HG03521 (cell line): ENCODE measurements around the gene GLYATL1.

ENCODE experiments used
- ATAC-seq: cut with Tn5 transposase; IDR thresholded peaks from one replicate; pipeline ENCODE4 v1.9.1; 2021; ENCODE audit warnings: mild to moderate bottlenecking, moderate library complexity; ENCODE audit not compliant: unreplicated experiment

GLYATL1 gene, protein sequence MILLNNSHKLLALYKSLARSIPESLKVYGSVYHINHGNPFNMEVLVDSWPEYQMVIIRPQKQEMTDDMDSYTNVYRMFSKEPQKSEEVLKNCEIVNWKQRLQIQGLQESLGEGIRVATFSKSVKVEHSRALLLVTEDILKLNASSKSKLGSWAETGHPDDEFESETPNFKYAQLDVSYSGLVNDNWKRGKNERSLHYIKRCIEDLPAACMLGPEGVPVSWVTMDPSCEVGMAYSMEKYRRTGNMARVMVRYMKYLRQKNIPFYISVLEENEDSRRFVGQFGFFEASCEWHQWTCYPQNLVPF

DNA sequence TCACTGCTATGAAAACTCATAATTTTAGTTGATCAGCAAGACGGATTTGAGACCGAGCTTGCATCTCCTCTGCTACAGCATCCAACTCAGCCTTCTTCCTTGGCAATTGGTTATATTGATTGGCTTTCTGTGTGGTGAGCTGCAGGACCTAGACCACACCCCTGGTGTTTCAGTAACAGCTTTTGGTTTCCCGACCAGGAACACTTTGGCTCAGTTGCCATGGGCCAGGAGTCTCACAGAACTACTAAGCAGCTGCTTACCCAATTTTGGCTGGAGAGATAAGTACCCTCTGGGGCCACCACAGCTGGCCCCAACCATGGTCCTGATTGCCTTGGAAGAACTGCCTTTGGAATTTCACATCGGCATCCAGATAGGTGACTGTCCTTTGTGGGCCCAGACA lies at the start of gene GLYATL1:
Gene GLYATL1, plus strand, starts transcription at position 212 of the 400 bp plus-strand sequence. CDS start 7,600 bp downstream, outside the sequence.
- no peak for ATAC-seq

DNA sequence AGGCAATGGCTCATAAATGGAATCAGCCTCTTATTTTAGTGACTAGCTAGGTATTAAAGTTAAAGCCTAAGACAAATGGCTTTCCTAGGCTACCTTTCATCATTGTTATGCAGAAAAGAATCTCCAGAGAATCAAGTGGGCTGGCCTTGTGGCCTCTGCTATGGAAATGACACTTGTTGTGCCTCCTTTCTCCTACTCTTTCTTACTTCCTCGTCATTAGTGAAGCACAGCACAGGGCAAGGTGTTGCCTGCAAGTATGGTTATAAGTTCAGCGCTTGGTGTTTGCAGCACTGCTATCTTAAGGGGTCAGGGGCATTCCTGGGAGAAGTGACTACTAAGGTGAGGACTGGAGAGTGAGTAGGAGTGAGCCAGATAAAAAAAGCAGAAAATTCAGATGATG lies 45.4 kb upstream of the GLYATL1 start:
- ATAC-seq, result no peak

DNA sequence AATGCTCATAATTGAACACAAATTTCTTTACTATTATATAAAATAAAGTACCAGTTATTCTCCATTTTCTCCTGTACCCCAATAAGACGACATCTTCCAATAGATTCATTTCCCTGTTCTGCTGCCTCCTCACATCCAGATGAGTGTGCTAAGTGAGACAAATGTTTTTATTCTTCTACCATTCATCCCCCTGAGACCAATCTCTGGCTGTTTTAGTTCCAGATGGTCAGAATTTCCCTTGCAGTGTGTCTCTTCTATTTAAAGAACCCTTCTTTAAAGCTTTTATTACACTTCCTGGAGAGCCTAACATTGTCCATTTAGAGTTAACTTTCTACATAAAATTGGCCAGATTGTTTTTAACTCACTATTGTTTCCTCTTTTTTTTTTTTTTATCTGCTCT lies 41.2 kb upstream of the GLYATL1 start:
- no peak for ATAC-seq

DNA sequence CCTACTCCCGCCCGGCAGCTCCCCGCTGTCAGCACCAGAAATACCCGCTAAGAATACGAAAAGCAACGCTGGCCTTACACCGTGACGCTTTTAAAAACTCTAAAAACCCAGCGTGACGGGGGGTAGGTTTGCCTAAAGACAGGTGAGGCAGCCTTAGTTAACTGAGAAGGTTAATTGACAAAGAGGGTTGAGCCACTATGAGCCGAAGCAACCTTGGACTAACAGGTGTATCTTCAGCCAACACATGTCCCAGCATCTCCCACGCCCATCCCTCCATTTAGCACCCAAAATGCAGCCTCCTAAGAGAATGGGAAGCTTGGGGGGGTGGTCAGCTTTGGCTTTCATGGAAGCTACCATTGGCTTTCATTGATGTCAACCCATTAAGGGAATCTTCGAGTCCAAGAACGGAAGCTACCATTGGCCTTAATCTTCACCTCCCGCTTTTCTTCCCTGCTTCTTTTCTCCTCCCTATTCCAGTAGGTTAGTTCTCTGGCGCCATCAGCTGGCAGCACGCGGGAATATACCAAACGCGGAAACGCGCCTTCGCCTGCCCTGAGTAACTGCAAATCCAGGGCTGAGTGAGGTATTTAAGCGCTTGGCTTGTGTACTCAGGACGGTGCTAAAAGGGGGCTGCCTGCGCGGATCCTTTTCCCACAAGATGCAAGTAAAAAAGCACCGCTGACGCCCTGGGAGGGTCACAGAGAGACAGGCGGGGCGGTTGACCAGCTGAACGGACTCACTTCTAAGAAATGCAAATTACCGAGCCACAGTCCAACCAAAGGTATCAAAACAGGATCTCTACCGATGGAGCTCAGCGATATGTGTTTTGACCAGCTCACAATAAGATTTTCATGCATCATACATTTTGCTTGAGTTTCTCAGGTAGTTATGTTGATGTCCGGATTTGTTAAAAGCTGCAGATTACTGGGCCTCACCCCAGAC lies 38.5 kb upstream of the GLYATL1 start:
- ATAC-seq, result peak; percentile 47

DNA sequence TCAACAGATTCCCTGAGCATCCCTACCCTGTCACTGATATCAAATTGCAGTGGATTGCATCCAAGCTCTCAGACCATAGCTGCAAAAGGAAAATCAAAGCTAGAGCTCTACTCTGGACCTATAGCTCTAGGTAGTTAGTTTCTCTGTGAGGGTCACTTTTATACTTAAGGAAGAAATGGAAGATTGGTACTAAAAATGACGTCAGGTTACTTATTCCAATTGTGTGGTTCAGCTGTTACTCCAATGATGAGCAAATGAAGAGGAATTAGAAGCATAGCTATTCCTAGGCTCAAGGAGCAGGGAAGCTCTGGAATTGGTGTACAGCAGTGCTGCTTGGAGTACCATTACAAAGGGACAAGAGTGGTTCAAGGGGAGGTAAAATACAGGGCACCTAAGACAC lies 36.4 kb upstream of the GLYATL1 start:
- ATAC-seq, result no peak

DNA sequence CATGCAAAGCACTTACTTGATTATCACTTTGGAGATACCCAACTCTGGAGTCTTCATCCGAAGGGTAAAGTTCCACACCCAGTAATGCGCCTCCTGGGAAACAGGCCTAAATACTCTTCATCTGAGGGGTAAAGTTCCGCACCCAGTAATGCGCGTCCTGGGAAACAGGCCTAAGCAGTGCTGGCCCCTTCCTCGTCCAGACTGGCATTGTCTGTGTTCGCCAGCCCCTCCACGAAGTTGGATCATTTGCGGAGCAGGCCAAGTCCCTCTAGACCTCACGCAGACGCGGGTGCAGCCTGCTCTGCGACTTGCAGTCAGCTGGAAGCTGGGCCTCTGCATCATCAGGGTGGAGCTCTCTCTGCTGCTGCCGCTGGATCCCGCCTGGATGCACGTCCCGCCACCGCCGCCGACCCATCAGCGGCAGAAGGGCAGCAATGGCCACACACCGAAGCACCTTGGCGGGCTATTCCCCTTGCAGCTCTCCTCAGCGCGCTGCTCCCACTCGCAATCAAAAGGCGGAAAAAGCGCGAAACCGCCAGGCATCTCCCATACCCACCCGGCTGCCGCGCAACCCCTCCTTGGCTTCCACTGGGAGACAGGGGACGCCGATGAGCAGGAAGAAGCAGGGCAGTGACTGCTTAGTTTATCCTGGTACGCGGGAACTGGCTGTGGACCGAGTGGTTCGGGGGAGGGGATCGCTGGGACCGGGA lies 34.1 kb upstream of the GLYATL1 start:
- no peak for ATAC-seq

DNA sequence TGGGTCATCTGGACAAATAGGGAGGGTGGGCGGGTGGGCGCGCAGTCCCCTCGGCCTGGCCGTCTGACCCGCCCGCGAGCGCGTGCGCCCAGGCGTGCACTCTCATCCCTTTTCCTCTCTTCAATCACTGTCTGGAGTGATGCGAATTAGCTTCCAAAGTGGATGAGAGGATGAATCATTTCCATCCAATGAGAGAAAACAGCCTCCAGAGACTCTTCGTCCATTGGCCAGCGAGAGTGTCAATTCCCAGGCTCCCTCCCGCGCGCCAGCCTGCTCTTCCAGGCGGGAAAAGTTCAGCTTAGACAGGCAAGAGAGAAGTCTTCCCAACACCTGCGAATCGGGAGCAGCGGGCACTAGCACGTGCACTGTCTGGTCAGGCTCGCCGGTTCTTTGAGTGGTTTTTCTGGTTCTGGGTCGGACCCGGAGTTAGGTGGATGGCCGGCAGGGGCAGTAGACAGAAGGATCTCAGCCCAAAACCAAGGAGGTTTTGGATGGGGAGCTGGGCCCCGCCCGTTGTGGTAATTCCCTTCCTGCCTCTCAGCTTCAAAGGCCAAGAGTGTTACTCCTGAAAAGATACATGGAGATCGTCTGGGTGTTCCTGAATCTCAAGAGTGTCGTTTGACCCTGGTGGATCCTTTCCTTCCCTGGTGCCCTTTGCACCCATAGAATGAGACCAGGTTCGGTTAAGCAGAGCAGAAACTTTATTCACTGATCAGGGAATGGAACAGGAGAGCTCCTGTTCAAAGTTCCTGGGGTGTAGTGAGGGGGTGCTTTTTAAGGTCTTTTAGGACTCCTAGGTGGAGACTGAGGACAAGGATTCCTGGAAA lies 33.4 kb upstream of the GLYATL1 start:
- no peak for ATAC-seq

DNA sequence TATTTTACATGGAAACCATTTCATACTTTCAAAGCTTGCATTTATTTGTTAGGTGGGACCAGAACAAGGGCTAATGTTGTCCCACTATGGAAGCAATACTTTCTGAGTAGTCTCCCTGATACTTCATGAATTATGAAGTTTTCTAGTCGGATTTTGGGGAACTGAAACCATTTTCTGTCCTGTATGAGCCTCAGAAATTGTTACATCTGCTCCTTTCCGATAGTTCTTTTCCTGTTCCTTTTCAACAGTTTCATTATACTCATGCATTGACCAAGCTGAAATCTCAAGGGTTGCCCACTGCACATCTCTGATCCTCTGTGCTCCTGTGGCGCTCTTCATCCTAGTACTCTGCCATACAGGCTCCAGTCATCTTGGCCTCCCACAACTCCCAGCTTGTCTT lies 31.5 kb upstream of the GLYATL1 start:
- no peak for ATAC-seq

DNA sequence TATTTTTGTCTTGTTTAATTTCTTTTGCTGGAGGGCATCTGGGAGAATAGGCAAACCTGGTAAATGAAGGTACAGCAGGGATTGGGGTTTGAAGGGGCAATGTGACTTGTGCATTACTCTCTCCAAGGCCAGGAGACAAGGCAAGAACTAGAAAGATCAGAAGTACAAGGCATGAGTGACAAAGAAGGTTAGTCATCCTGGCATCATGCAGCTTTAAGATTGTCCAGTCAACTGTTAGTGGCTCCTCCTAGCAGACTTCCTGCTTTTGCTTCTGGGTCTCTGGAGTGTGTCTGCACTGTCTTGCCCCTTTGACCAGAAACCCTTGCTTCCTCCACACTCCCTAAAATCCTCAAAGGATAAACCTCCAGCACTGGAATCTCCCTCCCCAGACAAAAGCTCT lies 27.2 kb upstream of the GLYATL1 start:
- ATAC-seq, result no peak

DNA sequence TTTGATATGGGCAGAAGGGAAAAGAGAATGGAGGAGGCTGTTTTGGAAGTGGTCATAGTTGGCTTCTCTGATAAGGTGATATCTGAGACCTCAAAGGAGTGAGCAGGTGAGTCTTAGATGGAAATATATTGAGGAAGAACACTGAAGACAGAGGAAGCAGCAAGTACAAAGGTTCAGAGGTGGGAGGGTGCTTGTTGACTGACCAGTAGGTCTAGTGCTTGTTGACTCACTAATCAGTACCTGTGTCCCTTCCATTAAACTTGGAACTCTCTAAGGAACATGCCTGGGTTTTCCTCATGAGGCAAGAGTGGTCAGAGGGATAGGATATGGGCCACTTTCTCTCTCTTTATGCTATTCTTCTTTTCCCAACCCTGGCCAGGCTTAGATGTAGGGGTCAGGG lies 25.6 kb upstream of the GLYATL1 start:
- no peak for ATAC-seq

DNA sequence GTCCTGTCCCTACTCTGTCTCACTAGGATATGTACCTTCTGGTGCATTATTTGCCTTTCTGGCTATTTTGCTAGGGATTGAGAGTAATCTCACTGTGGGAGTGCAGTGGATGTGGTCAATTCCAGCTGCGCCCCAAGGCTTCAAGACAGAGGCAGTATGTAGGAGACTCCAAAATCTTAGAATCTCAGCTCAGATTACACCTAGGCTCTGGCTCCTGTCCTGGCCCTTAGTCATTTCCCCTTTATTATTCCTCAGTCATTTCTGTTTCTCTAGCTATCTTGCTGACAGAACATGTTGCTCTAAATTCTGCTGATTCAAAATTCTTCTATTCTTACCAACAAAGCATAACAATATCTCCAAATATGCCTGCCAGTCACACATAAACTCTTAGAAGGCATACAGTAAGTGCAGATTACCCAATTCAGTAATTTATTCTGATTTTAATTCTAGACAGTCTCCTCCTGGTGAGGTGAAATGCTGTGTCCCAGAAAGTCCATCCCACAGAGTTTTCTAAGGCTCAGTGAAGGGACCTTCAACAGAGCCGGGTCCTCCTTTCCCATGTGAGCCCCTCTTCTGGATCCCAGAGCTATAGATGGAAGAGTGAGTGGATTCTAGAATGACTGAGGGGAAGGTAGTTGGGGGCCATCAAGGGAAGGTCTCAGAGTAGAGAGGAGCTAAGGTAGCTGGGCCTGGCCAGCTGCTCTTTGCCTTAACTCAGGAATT lies 24.3 kb upstream of the GLYATL1 start:
- no peak for ATAC-seq

DNA sequence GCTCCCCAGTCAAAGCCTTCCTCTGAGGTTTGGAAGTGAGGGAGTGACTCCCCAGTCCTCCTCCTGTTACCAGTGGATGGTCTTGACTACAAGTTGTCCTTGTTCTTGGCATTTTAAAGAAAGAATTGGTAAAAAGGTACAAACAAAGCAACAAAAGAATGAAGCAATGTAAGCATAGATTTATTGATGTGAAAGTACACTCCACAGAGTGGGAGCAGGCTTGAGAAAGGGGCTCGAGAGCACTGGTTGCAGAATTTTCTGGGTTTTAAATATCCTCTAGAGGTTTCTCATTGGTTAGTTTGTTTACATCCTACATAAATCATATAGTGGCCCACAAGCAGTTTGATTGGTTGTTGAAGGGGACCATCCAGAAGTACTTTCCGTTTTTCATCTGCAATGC lies 22.7 kb upstream of the GLYATL1 start:
- ATAC-seq, result no peak

DNA sequence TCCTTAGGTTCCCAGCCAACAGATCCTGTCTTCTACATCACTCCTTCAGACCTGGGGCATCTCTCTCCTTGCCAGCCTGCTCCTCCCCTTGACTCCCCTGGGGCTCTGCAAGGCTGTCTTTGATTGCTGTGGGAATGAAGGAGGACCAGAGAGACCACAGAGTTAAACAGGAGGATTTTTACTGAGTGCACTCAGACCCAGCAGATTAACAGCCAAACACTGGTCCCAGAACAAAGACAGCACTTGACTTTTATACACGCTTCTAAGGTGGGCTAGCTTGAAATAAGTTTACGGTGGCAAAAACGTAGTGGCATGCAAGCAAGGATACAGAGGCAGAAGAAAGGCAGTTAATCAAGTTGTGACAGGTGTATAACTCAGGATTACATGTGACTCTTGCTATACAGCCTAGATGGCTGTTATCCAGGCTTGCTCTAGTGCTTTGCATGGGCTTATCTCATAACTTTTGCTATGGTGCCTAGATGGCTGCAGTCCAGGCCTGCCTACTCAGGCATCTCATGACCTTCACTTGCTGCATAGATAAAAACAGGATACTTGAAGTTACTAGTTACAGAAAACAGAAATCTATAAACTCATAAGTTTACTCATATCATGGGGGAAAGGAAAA lies 22.0 kb upstream of the GLYATL1 start:
- no peak for ATAC-seq

DNA sequence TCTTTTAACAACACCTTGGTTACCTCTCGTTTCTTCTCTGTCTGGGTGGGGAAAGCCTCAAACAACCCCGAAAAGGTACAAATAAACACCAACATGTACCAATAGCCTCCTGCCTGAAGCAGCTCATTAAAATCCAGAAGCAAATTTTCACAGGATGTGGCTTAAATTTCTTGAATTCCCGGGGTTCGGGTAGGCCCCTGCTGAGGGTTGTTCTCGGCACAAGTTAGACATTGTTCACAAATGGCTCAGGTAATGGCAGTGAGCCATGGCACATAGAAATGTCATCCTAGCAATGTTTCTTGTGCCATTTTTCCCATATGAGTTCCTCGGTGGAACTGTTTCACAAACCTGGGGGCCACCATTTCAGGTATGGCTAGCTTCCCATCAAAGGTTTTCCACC lies 19.7 kb upstream of the GLYATL1 start:
- ATAC-seq, result no peak

DNA sequence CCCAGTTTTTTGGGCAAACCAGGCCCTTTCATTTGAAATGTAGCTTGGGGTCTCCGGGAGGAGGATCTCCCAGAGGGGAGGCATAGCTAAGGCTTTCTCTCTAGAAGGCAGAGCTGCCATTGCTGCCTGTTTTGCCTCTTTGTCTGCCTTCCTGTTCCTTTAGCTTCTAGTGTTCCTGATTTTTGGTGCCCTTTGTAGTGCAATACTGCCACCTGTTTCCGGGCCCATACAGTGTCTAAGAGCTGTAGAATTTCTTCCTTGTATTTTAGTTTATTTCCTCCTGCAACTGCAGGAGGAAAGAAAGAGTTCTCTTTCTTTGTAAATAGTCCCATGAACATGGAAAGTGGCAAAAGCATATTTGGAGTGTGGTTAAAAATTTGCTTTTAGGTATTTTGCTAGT lies 19.3 kb upstream of the GLYATL1 start:
- no peak for ATAC-seq

DNA sequence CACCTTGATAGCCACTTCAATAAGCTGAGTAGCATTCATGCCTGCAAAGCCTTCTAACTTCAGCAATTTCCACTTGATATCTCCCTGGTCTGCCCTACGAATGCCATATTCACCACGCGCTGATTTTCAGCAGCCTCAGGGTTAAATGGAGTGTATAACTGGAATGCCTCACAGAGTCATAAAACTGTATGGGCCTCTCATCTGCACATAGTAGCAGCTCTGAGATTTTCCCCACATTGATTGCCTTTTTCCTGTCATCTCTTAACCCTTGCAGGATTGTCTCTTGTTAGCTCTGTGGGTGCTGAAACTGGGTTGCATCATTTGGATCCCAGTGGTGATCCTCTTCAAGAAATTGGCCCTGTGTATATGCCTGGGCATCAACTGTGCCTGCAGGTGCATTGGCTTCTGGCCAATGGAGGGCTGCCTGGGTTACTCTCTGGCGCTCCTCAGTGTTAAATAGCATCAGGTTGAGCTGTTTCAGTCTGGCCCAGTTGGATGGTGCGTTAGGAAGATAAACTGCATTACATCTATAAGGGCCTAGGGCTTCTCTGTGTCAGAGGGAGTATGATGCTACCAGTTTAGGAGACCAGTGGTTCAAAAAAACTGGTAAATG lies 17.4 kb upstream of the GLYATL1 start:
- ATAC-seq, result no peak

DNA sequence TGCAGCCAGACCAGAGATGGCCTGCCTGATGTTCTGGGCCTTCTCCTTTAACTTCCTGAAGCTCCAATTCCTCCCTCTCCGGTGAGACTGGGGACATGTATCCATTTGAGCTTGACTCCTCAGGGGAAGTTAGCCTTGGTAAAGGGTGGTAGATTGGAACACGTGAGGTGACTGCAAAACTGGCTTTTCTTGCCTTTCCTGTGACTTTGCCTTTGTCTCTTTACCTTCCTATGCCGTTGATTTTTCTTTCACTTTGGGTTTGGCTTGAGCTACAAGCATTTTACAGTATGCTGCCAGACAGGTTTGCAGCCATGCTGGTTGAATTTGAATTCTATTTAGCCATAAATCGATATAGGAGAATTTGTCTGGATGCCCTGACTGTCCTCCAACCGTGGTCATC lies 16.8 kb upstream of the GLYATL1 start:
- no peak for ATAC-seq

DNA sequence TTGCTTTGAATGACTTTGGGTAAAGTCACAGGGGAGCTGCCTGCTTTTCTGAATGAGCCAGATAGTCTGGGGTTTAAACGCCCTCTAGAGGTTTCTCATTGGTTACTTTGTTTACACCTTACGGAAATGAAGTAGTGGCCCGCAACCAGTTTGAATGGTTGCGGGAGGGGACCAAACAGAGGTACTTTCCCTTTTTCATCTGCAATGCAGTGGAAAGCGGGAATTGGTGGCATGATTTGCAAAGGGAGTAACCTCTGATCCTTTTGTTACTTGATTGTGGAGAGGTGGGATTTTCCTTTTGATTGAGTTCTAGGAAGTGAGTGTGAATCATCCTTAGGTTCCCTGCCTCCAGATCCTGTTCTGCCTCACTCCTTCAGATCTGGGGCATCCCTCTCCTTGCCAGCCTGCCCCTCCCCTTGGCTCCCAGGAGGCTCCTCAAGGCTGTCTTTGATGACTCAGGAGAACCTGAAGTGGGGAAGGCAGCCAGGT lies 15.9 kb upstream of the GLYATL1 start:
- peak; percentile 61 for ATAC-seq

DNA sequence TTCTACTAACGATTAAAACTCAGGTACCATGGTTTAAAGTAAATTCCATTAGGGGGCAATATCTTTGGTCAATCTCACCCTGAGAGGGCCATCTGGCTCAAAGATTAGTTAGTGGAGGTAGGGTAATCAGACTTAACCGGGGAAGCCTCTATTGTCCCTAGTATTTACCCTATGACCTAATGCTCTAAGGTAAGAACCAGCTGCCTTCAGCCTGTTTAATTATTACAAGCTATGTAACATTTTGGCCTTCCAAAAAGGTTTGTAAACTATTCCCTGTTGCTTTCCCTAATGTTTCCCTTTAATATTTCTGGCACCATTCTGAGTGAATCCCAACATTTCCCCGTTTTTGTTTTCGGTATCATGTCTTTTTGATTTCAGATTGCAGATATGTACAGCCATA lies 15.1 kb upstream of the GLYATL1 start:
- no peak for ATAC-seq
